ENCODE data around the gene SUCLA2.

Gene SUCLA2

GRCh38 chr13:47976325-47976724 is 24.7 kb downstream of the SUCLA2 start:
- H3K4me3 ChIP-seq (replicated peaks; ENCODE audit: low read depth, low read length): no peak overlapping the region
- no peak for TF ChIP-seq CTCF (IDR thresholded peaks at IDR 0.05; ENCODE audit: low read depth, low read length, missing control alignments)

GRCh38 chr13:47964863-47965262 is 36.2 kb downstream of the SUCLA2 start:
- TF ChIP-seq CTCF (IDR thresholded peaks at IDR 0.05; ENCODE audit: low read depth, low read length, missing control alignments): no peak
- H3K4me3 ChIP-seq (replicated peaks; ENCODE audit: low read depth, low read length): no peak overlapping the region
- no peak for DNase-seq (ENCODE audit: extremely low read depth, low read depth)

More at GRCh38 chr13:47976325-47976724, 24.7 kb downstream of the SUCLA2 start:
- DNase-seq (ENCODE audit: extremely low read depth, low read depth): no peak

GRCh38 chr13:47962237-47962636 is 38.8 kb downstream of the SUCLA2 start:
- TF ChIP-seq CTCF (IDR thresholded peaks at IDR 0.05; ENCODE audit: low read depth, low read length, missing control alignments): no peak
- no peak for DNase-seq (ENCODE audit: extremely low read depth, low read depth)
- no peak overlapping the region for H3K4me3 ChIP-seq (replicated peaks; ENCODE audit: low read depth, low read length)

GRCh38 chr13:47959468-47960247 is 41.4 kb downstream of the SUCLA2 start:
- TF ChIP-seq CTCF (IDR thresholded peaks at IDR 0.05; ENCODE audit: low read depth, low read length, missing control alignments): no peak
- DNase-seq (ENCODE audit: extremely low read depth, low read depth): no peak
- no peak overlapping the region for H3K4me3 ChIP-seq (replicated peaks; ENCODE audit: low read depth, low read length)

- no peak for TF ChIP-seq CTCF (IDR thresholded peaks at IDR 0.05; ENCODE audit: low read depth, low read length, missing control alignments)
- no peak overlapping the region for H3K4me3 ChIP-seq (replicated peaks; ENCODE audit: low read depth, low read length)
- no peak for DNase-seq (ENCODE audit: extremely low read depth, low read depth)
Measured at GRCh38 chr13:47957073-47957472, 44.0 kb downstream of the SUCLA2 start.

GRCh38 chr13:47955836-47956235 is 45.2 kb downstream of the SUCLA2 start:
- TF ChIP-seq CTCF (IDR thresholded peaks at IDR 0.05; ENCODE audit: low read depth, low read length, missing control alignments): no peak
- H3K4me3 ChIP-seq (replicated peaks; ENCODE audit: low read depth, low read length): no peak overlapping the region
- no peak for DNase-seq (ENCODE audit: extremely low read depth, low read depth)

GRCh38 chr13:47949799-47950198 is 51.3 kb downstream of the SUCLA2 start:
- no peak for TF ChIP-seq CTCF (IDR thresholded peaks at IDR 0.05; ENCODE audit: low read depth, low read length, missing control alignments)
- DNase-seq (ENCODE audit: extremely low read depth, low read depth): no peak
- H3K4me3 ChIP-seq (replicated peaks; ENCODE audit: low read depth, low read length): no peak overlapping the region

Data from HFF-Myc (cell line).